Astrocyte of the cerebellum (primary cell): Measurements from ENCODE around the gene HOXD9.

ENCODE experiments used
- DNase-seq: peaks from one replicate; pipeline ENCODE4 v3.0.0-alpha.2; 2011; ENCODE audit warnings: low read depth
- H3K4me3 ChIP-seq: 2 replicates; pipeline ENCODE4 v1.5.1; 2011; ENCODE audit warnings: mild to moderate bottlenecking, low read depth, low read length, moderate library complexity
- CTCF ChIP-seq: IDR thresholded peaks from 2 replicates; pipeline ENCODE4 v1.5.1; 2012; ENCODE audit warnings: low read length, low read depth, moderate library complexity, mild to moderate bottlenecking; ENCODE audit errors: missing control alignments
- in situ Hi-C: cut with HindIII; loops from 2 replicates; pipeline ENCODE4 v1.10.0; 2017; ENCODE audit warnings: low sequenced_read_pairs

The HOXD9 gene

GRCh38 chr2:176078541-176079284 lies 43.8 kb upstream of the HOXD9 start:
- TF ChIP-seq CTCF: no peak
- DNase-seq: no peak
- no peak overlapping the region for H3K4me3 ChIP-seq
- in situ Hi-C loops: loop anchor here (25.0 kb wide), 1 partner anchor 1166 kb away; no protein-coding TSS in a partner anchor

GRCh38 chr2:176079285-176079830 lies 43.2 kb upstream of the HOXD9 start:
- no peak for DNase-seq
- in situ Hi-C loops: loop anchor here (25.0 kb wide), 1 partner anchor 1167 kb away; no protein-coding TSS in a partner anchor
- no peak overlapping the region for H3K4me3 ChIP-seq
- no peak for TF ChIP-seq CTCF

GRCh38 chr2:176079831-176080539 lies 42.5 kb upstream of the HOXD9 start:
- H3K4me3 ChIP-seq: no peak overlapping the region
- peak; percentile 63 for TF ChIP-seq CTCF
- no peak for DNase-seq
- in situ Hi-C loops: loop anchor here (25.0 kb wide), 1 partner anchor 1168 kb away; no protein-coding TSS in a partner anchor

- no peak for DNase-seq
- TF ChIP-seq CTCF: no peak
- in situ Hi-C loops: loop anchor here (25.0 kb wide), 1 partner anchor 1168 kb away; no protein-coding TSS in a partner anchor
- no peak overlapping the region for H3K4me3 ChIP-seq
These were observed 41.8 kb upstream of the HOXD9 start for GRCh38 chr2:176080540-176081375.

- in situ Hi-C loops: loop anchor here (25.0 kb wide), 1 partner anchor 1169 kb away; no protein-coding TSS in a partner anchor
- DNase-seq: no peak
- no peak overlapping the region for H3K4me3 ChIP-seq
- TF ChIP-seq CTCF: no peak
These were observed 41.1 kb upstream of the HOXD9 start for GRCh38 chr2:176081376-176081836.
